Smooth muscle cell of trachea (primary cell): Measurements from ENCODE around the gene HSPA12A. TPM values are rescaled to one million over a fixed set of nuclear protein-coding genes. Genes with fewer than 3 reads are reported as not detected.

ENCODE experiments used
- total RNA-seq: library from RNA; depleted of rRNA; stranded (reverse); fragments of >200 nt; gene quantifications from 2 replicates; pipeline ENCODE4 v1.2.1, GENCODE V29; 2014

Gene HSPA12A, protein sequence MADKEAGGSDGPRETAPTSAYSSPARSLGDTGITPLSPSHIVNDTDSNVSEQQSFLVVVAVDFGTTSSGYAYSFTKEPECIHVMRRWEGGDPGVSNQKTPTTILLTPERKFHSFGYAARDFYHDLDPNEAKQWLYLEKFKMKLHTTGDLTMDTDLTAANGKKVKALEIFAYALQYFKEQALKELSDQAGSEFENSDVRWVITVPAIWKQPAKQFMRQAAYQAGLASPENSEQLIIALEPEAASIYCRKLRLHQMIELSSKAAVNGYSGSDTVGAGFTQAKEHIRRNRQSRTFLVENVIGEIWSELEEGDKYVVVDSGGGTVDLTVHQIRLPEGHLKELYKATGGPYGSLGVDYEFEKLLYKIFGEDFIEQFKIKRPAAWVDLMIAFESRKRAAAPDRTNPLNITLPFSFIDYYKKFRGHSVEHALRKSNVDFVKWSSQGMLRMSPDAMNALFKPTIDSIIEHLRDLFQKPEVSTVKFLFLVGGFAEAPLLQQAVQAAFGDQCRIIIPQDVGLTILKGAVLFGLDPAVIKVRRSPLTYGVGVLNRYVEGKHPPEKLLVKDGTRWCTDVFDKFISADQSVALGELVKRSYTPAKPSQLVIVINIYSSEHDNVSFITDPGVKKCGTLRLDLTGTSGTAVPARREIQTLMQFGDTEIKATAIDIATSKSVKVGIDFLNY
- total RNA-seq: 9.0 and 11.4 TPM in 2 replicates

DNA sequence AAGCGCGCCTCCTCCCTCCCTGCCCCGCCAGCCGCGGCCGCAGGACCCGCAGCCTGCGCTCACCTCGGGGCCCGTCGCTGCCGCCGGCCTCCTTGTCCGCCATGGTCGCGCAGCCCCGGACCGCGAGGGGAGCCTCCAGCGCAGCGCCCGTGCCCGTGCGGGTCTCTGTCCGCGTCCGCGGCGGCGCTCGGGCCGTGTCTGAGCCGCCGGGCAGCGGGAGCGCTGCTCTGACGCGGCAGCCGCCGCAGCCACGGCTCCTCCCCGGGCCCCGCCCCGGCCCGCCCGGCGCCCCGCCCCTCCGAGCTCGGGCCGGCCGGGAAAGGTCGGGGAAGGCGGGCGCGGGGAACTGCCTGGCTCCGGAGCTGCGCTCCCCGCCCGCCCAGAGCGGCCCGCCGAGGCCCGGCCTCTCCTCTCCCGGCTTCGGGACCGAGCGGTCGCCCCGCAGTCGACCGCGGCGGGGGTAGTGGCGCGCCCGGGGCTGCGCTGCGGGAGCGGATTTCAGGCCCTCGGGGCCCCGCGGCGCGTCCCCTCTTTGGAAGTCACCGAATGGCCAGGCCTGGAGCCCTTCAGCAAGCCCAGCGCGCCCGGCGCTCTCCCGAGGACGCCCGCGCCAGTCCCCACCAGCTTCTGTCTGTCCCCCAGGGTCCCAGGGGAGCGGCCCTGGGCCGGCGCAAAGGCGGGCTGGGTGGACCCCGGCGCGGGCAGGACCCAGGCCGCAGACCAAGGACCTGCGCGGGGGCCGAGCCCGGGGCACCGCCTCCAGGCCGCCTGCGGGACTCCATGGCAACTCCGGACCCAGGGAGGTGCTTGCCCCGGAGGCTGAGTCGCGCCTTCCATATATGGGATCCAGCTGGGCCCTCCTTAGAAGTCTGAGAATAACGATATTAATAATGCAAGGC lies at the start of gene HSPA12A:
Gene HSPA12A (minus strand): TSS at position 200 of the 899 bp plus-strand sequence. CDS start 97 bp downstream, at position 103.

Other genes starting within 250 kb of the HSPA12A start
- not detected in 2 replicates for gene PNLIP, start 196.6 kb downstream of the HSPA12A start, total RNA-seq
- not detected in 2 replicates for gene PNLIPRP1, start 151.6 kb downstream of the HSPA12A start, total RNA-seq
- gene PNLIPRP2, start 121.6 kb downstream of the HSPA12A start, total RNA-seq: not detected in 2 replicates
- 0.29 and 0.50 TPM in 2 replicates for gene ENO4, start 106.9 kb upstream of the HSPA12A start, total RNA-seq